Measurements from ENCODE around the gene ARL17B.
"Not testable (repeated sequence)": the region's sequence is repeated elsewhere in the genome, so short reads cannot be mapped to it uniquely, and the experiment has no call there.

GRCh38 chr17:46407155-46407554, 45.6 kb upstream of the ARL17B start:
- TF ChIP-seq EZH2 (IDR thresholded peaks at IDR 0.05; ENCODE audit: borderline replicate concordance, low read depth, low read length, severe bottlenecking); POLR2A (IDR thresholded peaks at IDR 0.05; ENCODE audit: low read depth, low read length); POLR2AphosphoS5 (IDR thresholded peaks at IDR 0.05; ENCODE audit: insufficient read depth, low read depth, low read length); CTCF (IDR thresholded peaks at IDR 0.05; ENCODE audit: extremely low read depth in 1 of 2, insufficient read depth in 1 of 2, low read depth in 1 of 2, low read length in 2 of 2); FOS (IDR thresholded peaks at IDR 0.05; ENCODE audit: borderline replicate concordance, insufficient read depth, low read length): not testable (repeated sequence)
